HuH-7.5 (cell line): ENCODE results near the gene SYNJ1.
"Not testable (repeated sequence)": the region's sequence is repeated elsewhere in the genome, so short reads cannot be mapped to it uniquely, and the experiment has no call there.

ENCODE experiments used
- DNase-seq: peaks from one replicate; pipeline ENCODE4 v3.0.0; 2011; ENCODE audit warnings: low spot score

The SYNJ1 gene

DNA sequence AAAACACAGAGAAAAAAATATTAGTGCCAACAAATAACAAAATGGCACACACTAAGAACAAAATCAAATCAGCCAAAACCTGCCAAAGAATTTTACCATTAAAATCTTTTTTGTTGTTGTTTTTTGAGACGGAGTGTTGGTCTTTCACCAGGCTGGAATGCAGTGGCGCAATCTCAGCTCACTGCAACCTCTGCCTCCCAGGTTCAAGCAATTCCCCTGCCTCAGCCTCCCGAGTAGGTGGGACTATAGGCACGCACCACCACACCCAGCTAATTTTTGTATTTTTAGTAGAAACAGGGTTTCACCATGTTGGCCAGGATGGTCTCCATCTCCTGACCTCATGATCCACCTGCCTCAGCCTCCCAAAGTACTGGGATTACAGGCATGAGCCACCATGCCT, 8.3 kb upstream of the SYNJ1 start:
- DNase-seq: not testable (repeated sequence)

DNA sequence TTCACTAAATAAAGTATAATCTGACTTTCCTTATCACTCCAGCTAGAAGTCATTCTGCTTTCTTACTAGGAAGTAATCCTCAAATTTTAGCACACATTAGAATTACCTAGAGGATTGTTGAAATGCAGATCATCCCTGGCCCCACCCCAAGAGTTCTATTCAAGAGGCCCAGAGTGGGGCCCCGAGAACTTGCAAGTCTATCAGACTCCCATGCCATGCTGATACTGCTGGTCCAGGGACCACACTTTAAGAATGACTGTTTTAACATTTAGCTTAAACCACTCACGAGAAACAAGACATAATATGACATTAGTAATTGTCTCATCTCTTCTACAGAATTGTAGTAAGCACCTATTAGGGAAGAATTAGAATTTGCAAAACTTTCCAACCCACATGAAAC, 7.7 kb upstream of the SYNJ1 start:
- no peak for DNase-seq

- DNase-seq: no peak
Observed at GRCh38 chr21:32733990-32734613, 6.3 kb upstream of the SYNJ1 start.

DNA sequence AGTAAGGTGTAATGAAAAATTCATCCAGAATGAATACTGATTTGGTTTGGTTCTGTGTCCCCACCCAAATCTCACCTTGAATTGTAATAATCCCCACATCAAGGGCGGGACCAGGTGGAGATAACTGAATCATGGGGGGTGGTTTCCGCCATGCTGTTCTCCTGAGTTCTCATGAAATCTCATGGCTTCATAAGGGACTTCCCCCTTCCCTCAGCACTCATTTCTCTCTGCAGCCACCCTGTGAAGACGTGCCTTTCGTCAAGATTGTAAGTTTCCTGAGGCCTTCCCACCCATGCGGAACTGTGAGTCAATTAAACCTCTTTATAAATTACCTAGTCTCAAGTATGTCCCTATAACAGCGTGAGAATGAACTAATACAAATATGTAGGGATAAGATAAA, 5.5 kb upstream of the SYNJ1 start:
- no peak for DNase-seq

GRCh38 chr21:32732544-32732943, 4.7 kb upstream of the SYNJ1 start:
- no peak for DNase-seq

GRCh38 chr21:32728848-32729247, 1.0 kb upstream of the SYNJ1 start:
- no peak for DNase-seq

DNA sequence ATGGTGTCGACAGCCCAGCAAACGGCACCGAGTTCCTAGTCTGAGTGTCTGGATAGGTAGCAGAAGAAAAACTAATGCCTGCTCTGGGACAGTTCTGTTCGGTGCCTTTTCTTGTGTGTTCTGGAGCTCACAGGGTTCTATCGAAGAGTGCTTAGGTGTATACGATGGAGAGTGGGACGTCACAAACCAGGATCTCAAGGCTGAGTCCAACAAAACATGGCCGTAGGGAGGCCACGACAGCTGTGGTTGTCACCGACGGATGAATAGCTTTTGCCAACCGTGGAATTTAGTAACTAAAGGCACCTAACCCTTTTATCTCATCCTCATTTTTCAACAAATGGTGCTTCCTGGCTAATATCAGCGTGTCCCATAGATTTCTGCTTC, 635 bp upstream of the SYNJ1 start:
- no peak for DNase-seq

- peak; percentile 16 for DNase-seq
Observed at GRCh38 chr21:32726839-32727686, 750 bp downstream of the SYNJ1 start.

GRCh38 chr21:32719085-32719484, 8.7 kb downstream of the SYNJ1 start:
- no peak for DNase-seq

DNA sequence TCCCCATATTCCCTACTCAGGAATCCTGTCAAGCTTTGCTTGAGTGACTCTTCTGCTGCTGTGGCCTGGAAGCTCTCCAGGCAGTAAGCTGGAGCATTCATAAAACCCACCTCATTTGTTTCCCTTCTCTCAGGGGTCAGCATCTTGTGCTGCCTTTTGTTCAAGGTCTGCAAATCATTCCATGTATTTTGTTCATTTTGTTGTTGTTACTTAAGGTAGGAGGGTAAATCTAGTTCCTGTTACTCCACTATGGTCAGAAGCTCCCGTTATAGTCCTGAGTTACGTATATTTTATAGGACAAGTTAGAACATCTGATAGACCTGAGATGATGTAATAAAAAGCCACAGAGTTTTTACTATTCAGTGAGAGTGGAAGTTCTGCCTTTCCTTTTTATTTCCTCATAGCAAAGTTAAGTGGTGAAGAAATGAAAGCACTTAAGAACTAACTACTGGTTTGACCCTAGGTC, 9.9 kb downstream of the SYNJ1 start:
- DNase-seq: no peak

- DNase-seq: no peak
Observed at GRCh38 chr21:32716486-32716885, 11.3 kb downstream of the SYNJ1 start.

DNA sequence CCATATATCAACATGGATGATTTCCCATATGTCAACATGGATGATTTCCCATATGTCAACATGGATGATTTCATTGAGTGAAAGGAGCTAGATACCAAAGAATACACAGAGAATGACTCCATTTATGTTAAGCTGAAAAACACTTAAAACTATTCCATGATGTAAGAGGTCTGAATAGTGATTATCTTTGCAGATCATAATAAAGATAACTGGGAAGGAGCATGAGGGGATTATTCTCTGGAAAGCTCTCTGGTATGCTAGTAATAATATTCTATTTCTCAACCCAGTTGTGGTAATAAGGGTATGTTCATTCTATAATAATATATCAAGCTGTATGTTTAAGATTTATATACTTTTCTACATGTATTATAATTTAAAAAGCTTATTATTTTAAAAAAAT, 14.1 kb downstream of the SYNJ1 start:
- DNase-seq: no peak

DNA sequence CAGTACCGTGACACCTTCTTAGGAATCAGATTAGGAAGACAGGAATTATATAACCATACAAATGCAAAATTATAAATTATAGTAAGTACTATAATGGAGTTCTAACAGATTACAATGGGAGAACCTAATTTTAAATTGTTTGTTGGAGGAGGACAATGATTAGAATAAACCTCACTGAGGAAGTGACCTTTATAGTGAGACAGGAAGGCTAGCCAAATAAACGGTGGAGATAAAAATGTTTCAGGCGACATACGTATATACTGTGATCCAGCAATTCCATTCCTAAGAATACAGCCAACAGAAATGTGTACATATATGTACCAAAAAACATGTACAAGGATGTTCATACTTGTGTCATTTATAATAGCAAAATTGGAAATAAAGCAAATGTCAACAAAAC, 15.2 kb downstream of the SYNJ1 start:
- no peak for DNase-seq

DNA sequence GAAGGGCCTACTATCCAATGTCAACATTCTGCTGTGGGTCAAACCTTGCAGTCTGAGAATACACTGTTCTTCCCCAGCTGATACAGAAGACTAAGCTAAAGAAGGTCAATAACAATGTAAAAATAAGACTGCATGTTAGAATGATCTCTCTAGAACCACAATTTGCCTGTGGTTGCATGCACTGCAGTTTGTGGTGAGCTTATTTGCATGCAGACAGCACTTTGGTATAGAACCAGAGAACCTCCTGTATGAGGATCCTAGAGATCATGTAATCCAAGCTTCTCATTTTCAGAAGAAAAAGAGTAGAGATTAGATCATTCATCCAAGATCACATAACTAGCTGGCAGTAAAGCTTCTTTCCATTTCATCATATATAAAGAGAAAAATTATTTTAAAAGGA, 15.8 kb downstream of the SYNJ1 start:
- DNase-seq: no peak

GRCh38 chr21:32710987-32711386, 16.8 kb downstream of the SYNJ1 start:
- DNase-seq: no peak

- no peak for DNase-seq
Observed at GRCh38 chr21:32710069-32710784, 17.6 kb downstream of the SYNJ1 start.

DNA sequence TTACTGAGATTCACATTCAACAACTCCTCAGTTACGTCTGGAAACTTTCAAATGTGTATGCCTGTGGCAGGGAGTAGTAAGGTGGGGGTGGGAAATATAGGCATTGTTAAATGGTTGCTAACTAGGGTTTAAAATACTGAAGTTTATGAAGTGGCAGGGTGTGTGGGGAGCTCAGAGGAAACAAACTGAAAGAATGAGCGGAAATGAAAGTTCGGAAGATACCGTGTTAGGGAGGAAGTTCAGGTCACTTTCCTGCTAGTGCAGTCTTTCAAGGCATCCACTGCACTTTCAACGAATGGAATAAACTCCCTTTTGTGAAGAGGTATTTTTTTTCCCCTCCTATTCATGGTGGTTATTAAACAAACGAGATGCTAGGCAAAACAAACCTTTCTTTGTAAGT, 19.7 kb downstream of the SYNJ1 start:
- no peak for DNase-seq

DNA sequence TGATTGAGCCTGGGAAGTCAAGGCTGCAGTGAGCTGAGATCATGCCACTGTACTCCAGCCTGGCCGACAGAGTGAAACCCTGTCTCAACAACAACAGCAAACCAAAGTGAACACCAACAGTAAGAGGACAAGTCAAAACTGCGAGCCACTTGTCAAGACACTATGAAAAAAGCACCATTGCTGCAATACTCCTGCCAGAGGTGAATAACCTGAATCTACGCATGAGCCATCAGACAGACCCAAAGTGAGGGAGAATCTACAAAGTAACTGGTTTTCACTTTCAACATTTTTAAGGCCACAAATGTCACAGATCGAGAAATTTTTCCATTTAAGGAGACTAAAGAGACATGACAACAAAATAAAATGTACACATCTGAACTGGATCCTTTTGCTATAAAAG, 21.9 kb downstream of the SYNJ1 start:
- DNase-seq: no peak

DNA sequence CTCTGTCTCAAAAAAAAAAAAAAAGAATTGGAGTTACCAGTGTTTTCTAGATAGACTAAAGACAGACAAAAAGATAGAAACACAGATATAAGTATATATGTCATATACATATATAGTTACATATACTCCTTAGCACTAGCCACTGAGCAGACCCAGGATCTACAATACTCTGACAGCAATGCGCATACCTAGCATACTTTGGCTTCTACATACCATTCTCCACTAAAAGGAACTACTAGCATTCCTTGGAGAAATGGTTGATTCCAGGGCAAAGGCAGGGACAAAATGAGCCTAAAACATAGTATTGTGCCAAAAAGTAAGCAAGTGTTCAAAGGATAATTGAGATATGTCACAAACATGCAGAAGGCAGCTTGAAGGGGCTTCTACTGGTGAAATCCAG, 22.7 kb downstream of the SYNJ1 start:
- no peak for DNase-seq

- DNase-seq: no peak
Observed at GRCh38 chr21:32702702-32703101, 25.1 kb downstream of the SYNJ1 start.

DNA sequence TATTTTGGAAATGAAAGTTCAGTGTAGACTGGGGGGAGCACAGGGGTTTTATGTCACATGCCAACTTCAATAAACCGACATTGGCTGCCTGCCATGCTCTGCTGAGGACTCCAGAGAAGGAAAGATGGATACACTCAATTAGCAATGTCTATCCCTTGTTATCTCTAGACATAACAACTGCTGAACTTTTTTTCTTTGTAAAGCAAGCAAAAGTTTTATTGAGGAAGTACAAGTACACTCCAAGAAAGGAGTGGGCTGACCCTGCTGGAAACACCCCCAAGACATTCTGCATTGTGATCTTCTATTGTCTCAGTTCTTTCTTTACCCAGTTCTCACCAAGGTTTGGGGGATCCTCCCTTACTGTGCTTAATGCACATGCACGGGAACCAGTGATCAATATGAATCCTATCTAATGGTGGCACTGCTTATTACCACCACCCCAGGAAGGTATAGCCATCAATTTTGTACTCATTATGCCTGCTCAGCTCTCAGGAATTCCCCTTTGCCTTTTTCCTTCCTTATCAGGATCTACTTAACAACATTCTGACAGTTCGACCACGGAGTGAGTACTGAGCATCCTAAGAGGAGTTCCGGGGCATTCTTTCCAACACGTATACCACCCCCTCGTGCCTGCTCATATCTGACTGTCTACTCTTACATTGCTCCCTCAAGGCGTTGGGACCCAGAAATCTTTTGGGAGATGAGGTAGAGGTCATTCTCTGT, 28.7 kb downstream of the SYNJ1 start:
- DNase-seq: no peak

- DNase-seq: no peak
Observed at GRCh38 chr21:32698286-32698685, 29.5 kb downstream of the SYNJ1 start.
